HG03460 (cell line): ENCODE measurements around the gene ELAPOR2.
"Not testable (repeated sequence)": the region's sequence is repeated elsewhere in the genome, so short reads cannot be mapped to it uniquely, and the experiment has no call there.

Source experiments
- ATAC-seq: cut with Tn5 transposase; IDR thresholded peaks from one replicate; pipeline ENCODE4 v1.9.1; 2021; ENCODE audit not compliant: unreplicated experiment

The ELAPOR2 gene

DNA sequence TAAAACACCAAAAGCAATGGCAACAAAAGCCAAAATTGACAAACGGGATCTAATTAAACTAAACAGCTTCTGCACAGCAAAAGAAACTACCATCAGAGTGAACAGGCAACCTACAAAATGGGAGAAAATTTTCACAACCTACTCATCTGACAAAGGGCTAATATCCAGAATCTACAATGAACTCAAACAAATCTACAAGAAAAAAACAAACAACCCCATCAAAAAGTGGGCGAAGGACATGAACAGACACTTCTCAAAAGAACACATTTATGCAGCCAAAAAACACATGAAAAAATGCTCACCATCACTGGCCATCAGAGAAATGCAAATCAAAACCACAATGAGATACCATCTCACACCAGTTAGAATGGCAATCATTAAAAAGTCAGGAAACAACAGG, 14.7 kb downstream of the ELAPOR2 start:
- ATAC-seq: not testable (repeated sequence)

DNA sequence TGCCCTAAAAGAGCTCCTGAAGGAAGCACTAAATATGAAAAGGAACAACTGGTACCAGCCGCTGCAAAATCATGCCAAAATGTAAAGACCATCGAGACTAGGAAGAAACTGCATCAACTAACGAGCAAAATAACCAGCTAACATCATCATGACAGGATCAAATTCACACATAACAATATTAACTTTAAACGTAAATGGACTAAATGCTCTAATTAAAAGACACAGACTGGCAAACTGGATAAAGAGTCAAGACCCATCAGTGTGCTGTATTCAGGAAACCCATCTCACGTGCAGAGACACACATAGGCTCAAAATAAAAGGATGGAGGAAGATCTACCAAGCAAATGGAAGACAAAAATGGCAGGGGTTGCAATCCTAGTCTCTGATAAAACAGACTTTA, 17.9 kb downstream of the ELAPOR2 start:
- not testable (repeated sequence) for ATAC-seq

DNA sequence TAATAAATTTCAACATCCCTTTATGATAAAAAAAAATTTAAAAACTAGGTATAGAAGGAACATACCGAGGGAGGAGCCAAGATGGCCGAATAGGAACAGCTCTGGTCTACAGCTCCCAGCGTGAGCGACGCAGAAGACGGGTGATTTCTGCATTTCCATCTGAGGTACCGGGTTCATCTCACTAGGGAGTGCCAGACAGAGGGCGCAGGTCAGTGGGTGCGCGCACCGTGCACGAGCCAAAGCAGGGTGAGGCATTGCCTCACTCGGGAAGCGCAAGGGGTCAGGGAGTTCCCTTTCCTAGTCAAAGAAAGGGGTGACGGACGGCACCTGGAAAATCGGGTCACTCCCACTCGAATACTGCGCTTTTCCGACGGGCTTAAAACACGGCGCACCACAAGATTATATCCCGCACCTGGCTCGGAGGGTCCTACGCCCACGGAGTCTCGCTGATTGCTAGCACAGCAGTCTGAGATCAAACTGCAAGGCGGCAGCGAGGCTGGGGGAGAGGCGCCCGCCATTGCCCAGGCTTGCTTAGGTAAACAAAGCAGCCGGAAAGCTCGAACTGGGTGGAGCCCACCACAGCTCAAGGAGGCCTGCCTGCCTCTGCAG, 19.7 kb downstream of the ELAPOR2 start:
- not testable (repeated sequence) for ATAC-seq

DNA sequence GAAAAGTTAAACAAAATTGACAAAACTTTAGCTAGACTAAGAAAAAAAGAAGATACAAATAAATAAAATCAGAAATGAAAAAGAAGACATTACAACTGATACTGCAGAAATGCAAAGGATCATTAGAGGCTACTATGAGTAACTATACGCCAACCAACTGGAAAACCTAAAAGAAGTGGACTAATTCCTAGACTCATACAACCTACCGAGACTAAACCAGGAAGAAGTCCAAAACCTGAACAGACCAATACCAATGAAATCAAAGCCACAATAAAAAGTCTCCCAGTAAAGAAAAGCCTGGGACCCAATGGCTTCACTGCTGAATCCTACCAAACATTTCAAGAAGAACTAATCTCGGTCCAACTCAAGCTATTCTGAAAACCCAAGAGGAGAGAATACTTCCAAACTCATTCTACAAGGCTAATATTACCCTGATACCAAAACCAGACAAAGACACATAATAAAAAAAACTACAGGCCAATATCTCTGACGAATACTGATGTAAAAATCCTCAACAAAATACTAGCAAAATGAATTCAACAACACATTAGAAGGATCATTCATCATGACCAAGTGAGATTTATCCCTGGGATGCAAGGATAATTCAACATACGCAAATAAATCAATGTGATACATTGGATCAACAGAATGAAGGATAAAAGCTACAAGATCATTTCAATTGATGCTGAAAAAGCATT, 20.3 kb downstream of the ELAPOR2 start:
- ATAC-seq: no peak

DNA sequence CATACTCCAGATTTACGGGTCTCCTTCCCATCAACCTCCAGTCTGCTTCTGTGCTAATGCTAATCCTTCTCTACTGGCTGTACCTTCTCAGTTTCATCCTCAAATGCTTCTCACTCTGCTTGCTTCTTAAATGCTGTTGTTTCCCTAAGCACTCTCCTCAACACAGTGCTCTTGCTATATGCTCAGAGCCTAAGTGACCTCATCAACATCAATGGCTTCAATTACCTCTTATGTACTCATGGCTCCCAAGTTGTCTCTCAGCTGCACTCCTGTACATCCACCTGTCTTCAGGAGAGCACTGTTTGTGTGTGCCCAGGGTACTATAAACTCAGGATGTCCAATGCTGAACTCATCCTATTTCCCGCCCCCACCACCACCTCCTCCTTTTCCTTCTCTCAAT, 22.5 kb downstream of the ELAPOR2 start:
- no peak for ATAC-seq

DNA sequence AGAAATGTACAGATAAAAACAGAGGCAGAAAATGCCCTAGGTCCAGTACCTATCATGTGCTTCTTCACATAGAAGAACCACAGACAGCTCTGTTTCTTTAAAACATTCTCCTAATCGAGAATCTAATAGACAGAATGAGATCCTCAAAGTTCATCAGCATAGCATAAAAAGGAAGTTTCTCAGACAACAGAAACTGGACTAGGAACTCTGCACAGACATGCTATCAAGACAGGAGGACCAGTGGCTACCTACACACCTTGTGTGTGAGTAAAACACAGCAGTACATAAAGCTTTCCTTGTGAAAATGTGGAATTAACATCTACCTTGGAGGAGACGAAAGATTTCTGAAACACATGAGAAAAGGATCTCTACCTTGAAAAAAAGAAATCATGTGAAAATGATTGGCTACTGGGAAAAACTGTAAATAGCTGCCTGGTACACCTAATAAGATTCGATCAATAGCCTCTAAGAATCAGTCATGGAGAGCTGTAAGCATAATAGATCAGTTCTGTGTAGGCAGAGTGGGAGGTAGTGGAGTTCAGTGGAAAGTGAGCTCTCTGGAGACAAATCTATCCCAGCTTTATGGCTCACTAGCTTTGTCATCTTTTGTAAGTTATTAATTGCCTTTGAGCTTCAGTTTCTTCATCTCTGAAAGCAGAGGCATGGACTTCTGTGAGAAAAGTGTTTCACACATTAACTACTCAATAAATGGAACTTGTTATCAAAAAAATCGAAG, 26.7 kb downstream of the ELAPOR2 start:
- ATAC-seq: no peak

DNA sequence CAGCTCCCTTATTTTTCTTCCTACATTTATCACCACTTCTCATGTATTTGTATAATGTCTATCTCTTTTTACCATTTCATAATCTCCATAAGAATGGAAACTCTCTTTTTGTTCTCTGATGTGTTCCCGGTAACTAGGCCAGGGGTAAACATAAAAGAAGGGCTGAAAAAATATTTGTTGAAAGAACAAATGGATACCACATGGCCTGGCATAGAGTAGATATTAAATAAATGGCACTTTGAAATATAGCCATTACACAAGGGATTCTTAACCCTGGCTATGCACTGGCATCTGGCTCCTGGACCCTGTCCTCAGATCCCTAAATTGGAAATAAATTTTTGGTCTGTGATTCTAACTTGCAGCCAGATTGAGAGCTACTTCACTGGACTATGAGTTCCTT, 30.4 kb downstream of the ELAPOR2 start:
- ATAC-seq: no peak

DNA sequence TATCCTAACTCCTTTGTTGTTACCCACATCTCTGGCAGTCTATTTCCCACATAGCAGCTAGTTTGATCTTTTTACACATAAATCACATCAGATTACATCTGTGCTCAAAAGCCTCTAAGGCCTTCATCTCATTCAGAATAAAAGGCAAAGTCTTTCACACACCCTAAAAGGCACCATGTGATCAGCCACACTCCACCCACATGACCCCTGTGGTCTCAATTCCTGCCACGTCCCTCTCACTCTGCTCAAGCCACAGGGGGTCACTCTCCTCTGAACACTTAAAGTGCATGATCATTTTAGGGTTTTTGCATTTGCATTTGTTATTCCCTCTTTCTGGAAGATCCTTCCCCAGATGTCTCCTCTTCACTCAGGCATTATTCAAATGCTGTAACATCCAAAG, 30.8 kb downstream of the ELAPOR2 start:
- no peak for ATAC-seq

DNA sequence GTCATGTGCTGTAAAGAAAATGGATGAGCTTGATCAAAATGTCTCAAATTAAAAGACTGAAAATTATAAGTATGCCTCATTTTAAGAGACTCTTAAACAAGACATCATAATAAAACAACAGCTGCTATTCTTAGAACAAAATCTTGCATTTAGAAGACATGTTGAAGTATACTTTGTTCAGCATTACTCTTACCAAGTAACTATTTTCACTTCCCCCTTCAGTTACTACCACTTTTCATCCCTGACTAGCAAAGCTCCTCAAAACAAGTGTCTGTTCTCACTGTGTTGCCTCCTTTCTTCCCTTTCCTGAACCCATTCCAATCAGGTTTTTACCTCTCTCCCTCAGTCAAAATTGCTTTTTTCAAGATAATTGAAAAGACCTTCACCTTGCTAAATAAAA, 31.6 kb downstream of the ELAPOR2 start:
- peak; percentile 61 for ATAC-seq

DNA sequence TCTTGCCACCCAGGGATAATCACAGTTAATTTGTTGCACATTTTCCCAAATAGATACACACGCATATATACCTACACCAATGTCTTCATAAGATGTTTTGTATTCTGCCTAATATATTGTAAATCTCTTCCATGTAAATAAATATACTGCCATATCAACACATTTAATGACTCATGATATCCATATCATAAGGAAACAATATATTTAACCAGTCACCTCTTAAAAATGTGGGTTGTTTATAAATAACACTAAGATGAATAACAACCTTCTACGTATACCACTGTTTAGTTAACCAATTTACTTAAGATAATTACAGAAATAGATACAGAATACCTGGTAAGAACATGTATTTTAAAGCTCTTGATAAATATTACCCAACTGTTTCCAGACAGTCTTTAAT, 38.2 kb downstream of the ELAPOR2 start:
- no peak for ATAC-seq

DNA sequence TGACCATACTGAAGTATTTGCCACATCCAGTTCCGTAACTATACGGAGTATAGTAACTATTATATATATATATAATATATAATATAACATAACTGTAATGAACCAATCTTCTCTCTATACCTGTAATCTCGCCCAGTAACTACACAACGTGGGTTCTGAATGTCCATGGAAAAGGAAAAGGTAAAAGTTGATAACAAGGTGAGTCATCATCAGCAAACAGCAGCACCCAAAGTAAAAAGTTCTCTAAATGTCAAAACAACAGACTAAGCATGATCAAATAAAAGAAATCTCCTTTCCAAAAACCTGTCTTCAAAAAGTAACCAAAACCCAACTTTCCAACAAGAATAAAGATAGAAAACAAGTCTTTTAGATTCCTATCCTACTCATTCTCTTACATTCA, 42.8 kb downstream of the ELAPOR2 start:
- ATAC-seq: no peak

DNA sequence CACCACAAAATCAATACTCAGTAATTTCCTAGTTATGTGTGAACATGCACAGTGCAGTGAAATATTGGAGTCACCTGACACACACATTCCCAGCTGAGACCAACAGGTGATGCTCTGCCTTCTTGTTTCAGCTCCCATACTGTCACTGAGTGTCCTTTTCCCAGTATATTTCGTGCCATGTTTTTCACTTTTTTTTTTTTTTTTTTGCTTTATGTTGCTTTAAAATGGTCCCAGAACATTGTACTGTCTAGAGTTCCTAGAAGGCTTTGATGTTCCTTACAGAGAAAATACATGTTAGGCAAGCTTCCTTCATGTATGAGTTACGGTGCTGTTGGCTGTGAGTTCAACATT, 45.6 kb downstream of the ELAPOR2 start:
- ATAC-seq: no peak

DNA sequence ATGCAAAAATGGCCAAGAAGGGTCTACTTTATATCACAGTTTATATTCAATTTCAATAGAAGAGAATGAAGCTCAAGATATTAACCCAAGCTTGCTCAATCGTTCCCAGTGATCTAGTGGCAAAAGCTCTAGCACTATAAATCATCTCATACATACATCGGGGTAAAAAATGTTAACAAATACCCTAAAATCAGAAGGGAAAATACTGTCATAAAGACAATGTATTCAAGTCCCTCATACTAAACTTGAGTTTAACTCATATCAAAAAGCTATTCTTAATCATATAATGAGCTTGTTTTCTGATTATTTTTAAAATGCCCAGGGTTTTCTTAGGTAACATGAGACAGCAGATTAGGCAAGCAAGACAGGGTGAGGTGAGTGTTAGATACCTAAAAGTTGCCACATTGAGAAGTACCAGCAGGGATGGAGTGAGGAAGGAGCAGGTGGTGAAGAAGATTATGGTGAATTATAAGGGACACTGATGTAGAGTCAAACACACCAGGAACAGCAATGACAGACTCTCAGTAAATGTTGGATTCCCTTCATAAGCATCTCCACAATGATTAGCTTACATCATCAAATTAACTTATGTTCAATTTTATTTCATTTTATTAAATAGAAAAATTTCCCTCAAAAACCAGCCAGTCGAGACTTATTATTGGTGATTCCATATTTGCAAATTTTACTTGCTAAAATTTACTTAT, 46.2 kb downstream of the ELAPOR2 start:
- ATAC-seq: no peak
